Left colon (tissue), 2 donors: ENCODE measurements around the gene FAM20A. TPM values are rescaled to one million over a fixed set of nuclear protein-coding genes. Genes with fewer than 3 reads are reported as not detected.

ENCODE experiments used
- total RNA-seq, 2 donors: library from RNA; stranded (reverse); fragmentation: NEBNext Ultra II Directional; extraction: Animal tissue kit (Norgen Biotek cat#: 25700); gene quantifications; one replicate each; pipeline ENCODE4 v1.2.1, GENCODE V29; 2021
- donor health status: DM: no; HTN: no; CAD: no.
- donor health status: DM: yes; HTN: yes; CAD: no.

FAM20A gene
- total RNA-seq, 2 donors from 2014 or later = 0.98 to 2.3 TPM

Other genes starting within 250 kb of the FAM20A start
- gene WIPI1, start 143.9 kb downstream of the FAM20A start, total RNA-seq = 10 to 100 TPM; 78.3 to 95.3 TPM
- gene PRKAR1A, start 88.9 kb downstream of the FAM20A start, total RNA-seq = 100 to 1,000 TPM; 146 to 159 TPM